HEK293 (cell line): ENCODE results near the gene ZNF385D.

Source experiments
- ATF2 ChIP-seq: fragments of 450-650 bp; formaldehyde crosslinking; IDR thresholded peaks from 2 replicates; pipeline ENCODE4 v1.5.1; 2016; ENCODE audit warnings: missing biosample characterization, missing genetic modification characterization, low read depth
- CTCF ChIP-seq: fragments of 450-650 bp; formaldehyde crosslinking; IDR thresholded peaks from 2 replicates; pipeline ENCODE4 v1.5.1; 2016; ENCODE audit warnings: missing biosample characterization, missing genetic modification characterization
- PRDM10 ChIP-seq: fragments of 450-650 bp; formaldehyde crosslinking; IDR thresholded peaks from 2 replicates; pipeline ENCODE4 v1.5.1; 2016; ENCODE audit warnings: missing biosample characterization, missing genetic modification characterization
- REST ChIP-seq: fragments of 450-650 bp; formaldehyde crosslinking; IDR thresholded peaks from 2 replicates; pipeline ENCODE4 v1.5.1; 2016; ENCODE audit warnings: missing biosample characterization, missing genetic modification characterization
- ZBTB7A ChIP-seq: fragments of 450-650 bp; formaldehyde crosslinking; IDR thresholded peaks from 2 replicates; pipeline ENCODE4 v1.5.1; 2016; ENCODE audit warnings: low read depth, missing biosample characterization, missing genetic modification characterization
- ZNF341 ChIP-seq: fragments of 450-650 bp; formaldehyde crosslinking; IDR thresholded peaks from 2 replicates; pipeline ENCODE4; 2016; ENCODE audit warnings: low read depth, missing biosample characterization, missing genetic modification characterization
- ZNF473 ChIP-seq: fragments of 450-650 bp; formaldehyde crosslinking; IDR thresholded peaks from 2 replicates; pipeline ENCODE4 v1.5.1; 2017; ENCODE audit warnings: missing biosample characterization, missing genetic modification characterization
- ZNF626 ChIP-seq: fragments of 450-650 bp; sonication (Bioruptor Pico); formaldehyde crosslinking; IDR thresholded peaks from 2 replicates; pipeline ENCODE4 v1.5.1; 2018; ENCODE audit warnings: missing biosample characterization, missing genetic modification characterization, inconsistent platforms
- ZNF639 ChIP-seq: fragments of 450-650 bp; formaldehyde crosslinking; IDR thresholded peaks from 2 replicates; pipeline ENCODE4 v1.5.1; 2016; ENCODE audit warnings: missing biosample characterization, missing genetic modification characterization
- ZNF785 ChIP-seq: fragments of 450-650 bp; formaldehyde crosslinking; IDR thresholded peaks from 2 replicates; pipeline ENCODE4 v1.5.1; 2016; ENCODE audit warnings: missing biosample characterization, missing genetic modification characterization

- TF ChIP-seq PRDM10 (no peak), ATF2 (no peak), ZNF639 (tag by site-specific recombination) (no peak), ZBTB7A (tag by site-specific recombination) (no peak), ZNF626 (no peak), CTCF (tag by site-specific recombination) (no peak), ZNF473 (tag by site-specific recombination) (no peak), ZNF341 (tag by site-specific recombination) (no peak), ZNF785 (no peak), REST (tag by site-specific recombination) (no peak)
Observed at GRCh38 chr3:21790466-21790865, 39.5 kb upstream of the ZNF385D start.
